RWPE2 (cell line): ENCODE data around the gene IFT80.

Experiments
- ATAC-seq: fragments of 200-7000 bp; cut with Tn5 transposase; 3 replicates; pipeline ENCODE4 v1.9.1; 2021; ENCODE audit warnings: low read depth
- DNase-seq: peaks from one replicate; pipeline ENCODE4 v3.0.0-alpha.2; 2020; ENCODE audit warnings: low spot score
- H3K27ac ChIP-seq: fragments of 450-650 bp; 2 replicates; pipeline ENCODE4 v1.5.1; 2017; ENCODE audit warnings: mild to moderate bottlenecking; ENCODE audit not compliant: poor library complexity, severe bottlenecking
- H3K27me3 ChIP-seq: fragments of 250-450 bp; sonication (Bioruptor Pico); 2 replicates; pipeline ENCODE4 v1.5.1; 2021; ENCODE audit warnings: mild to moderate bottlenecking, moderate library complexity; ENCODE audit not compliant: insufficient read depth, poor library complexity, severe bottlenecking
- H3K36me3 ChIP-seq: fragments of 250-450 bp; sonication (Bioruptor Pico); 2 replicates; pipeline ENCODE4 v1.5.1; 2020; ENCODE audit warnings: low read depth, mild to moderate bottlenecking, moderate library complexity
- H3K4me1 ChIP-seq: fragments of 250-450 bp; sonication (Bioruptor Pico); 2 replicates; pipeline ENCODE4 v1.5.1; 2021; ENCODE audit warnings: mild to moderate bottlenecking, moderate library complexity; ENCODE audit not compliant: insufficient read depth, poor library complexity, severe bottlenecking
- H3K4me3 ChIP-seq: fragments of 250-450 bp; sonication (Bioruptor Pico); 2 replicates; pipeline ENCODE4 v1.5.1; 2021; ENCODE audit warnings: mild to moderate bottlenecking, moderate library complexity; ENCODE audit not compliant: severe bottlenecking
- H3K9me3 ChIP-seq: fragments of 250-450 bp; sonication (Bioruptor Pico); 2 replicates; pipeline ENCODE4 v1.5.1; 2021; ENCODE audit warnings: mild to moderate bottlenecking, moderate library complexity; ENCODE audit not compliant: severe bottlenecking
- CTCF ChIP-seq: fragments of 450-650 bp; IDR thresholded peaks from one replicate; pipeline ENCODE4 v1.5.1; 2017; ENCODE audit warnings: mild to moderate bottlenecking, moderate library complexity; ENCODE audit not compliant: poor library complexity, severe bottlenecking

Gene IFT80

GRCh38 chr3:160287666-160288065 lies 111.4 kb downstream of the IFT80 start:
- DNase-seq = no peak

GRCh38 chr3:160286231-160286630 lies 112.8 kb downstream of the IFT80 start:
- H3K4me3 ChIP-seq = no peak overlapping the region
- no peak for DNase-seq
- peaks cover 3% of the 10 kb centered on the region for H3K4me1 ChIP-seq
- no peak for ATAC-seq
- H3K36me3 ChIP-seq = peaks cover 7% of the 10 kb centered on the region; the same call in 1 of the 2 replicates
- H3K27me3 ChIP-seq = no peaks in the 10 kb centered on the region
- H3K27ac ChIP-seq = no peak overlapping the region
- no peak for TF ChIP-seq CTCF
- H3K9me3 ChIP-seq = no peaks in the 10 kb centered on the region

More at GRCh38 chr3:160287666-160288065, 111.4 kb downstream of the IFT80 start:
- Histone ChIP-seq H3K27ac (no peak overlapping the region), H3K9me3 (no peaks in the 10 kb centered on the region), H3K4me1 (peaks cover 3% of the 10 kb centered on the region), H3K27me3 (no peaks in the 10 kb centered on the region), H3K4me3 (no peak overlapping the region), H3K36me3 (peaks cover 3% of the 10 kb centered on the region; the same call in 1 of the 2 replicates)
- ATAC-seq = no peak
- TF ChIP-seq CTCF = no peak

- no peaks in the 10 kb centered on the region for H3K27me3 ChIP-seq
- H3K4me1 ChIP-seq = peaks cover 3% of the 10 kb centered on the region
- H3K4me3 ChIP-seq = no peak overlapping the region
- H3K9me3 ChIP-seq = no peaks in the 10 kb centered on the region
- H3K27ac ChIP-seq = no peak overlapping the region
- TF ChIP-seq CTCF = no peak
- ATAC-seq (no peak), DNase-seq (no peak)
- H3K36me3 ChIP-seq = peaks cover 25% of the 10 kb centered on the region
Measured at GRCh38 chr3:160280836-160281235, 118.2 kb downstream of the IFT80 start.

- TF ChIP-seq CTCF = no peak
- Histone ChIP-seq H3K36me3 (peaks cover 22% of the 10 kb centered on the region), H3K9me3 (no peaks in the 10 kb centered on the region), H3K4me3 (no peak overlapping the region), H3K4me1 (peaks cover 2% of the 10 kb centered on the region), H3K27me3 (no peaks in the 10 kb centered on the region), H3K27ac (no peak overlapping the region)
- DNase-seq = no peak
- no peak for ATAC-seq
Measured at GRCh38 chr3:160279657-160280056, 119.4 kb downstream of the IFT80 start.

GRCh38 chr3:160278210-160278609 lies 120.8 kb downstream of the IFT80 start:
- Histone ChIP-seq H3K27me3 (no peaks in the 10 kb centered on the region), H3K9me3 (no peaks in the 10 kb centered on the region), H3K4me1 (no peaks in the 10 kb centered on the region), H3K4me3 (no peak overlapping the region), H3K36me3 (peaks cover 22% of the 10 kb centered on the region), H3K27ac (no peak overlapping the region)
- TF ChIP-seq CTCF = no peak
- DNase-seq (no peak), ATAC-seq (no peak)
